Sigmoid colon (tissue), 4 donors: Measurements from ENCODE around the gene VPS39.

Experiments used
- CTCF ChIP-seq, 4 experiments: fragments of 450-650 bp in 3 of 4; fragments of 200-600 bp in 1 of 4; IDR thresholded peaks; one replicate each; pipeline ENCODE4 v1.5.1; 2016 to 2019; ENCODE audit warnings: antibody characterized with exemption in 4 of 4, mild to moderate bottlenecking in 3 of 4, moderate library complexity in 2 of 4
- EP300 ChIP-seq, 4 donors: sonication (generic); formaldehyde crosslinking; IDR thresholded peaks; one replicate each; pipeline ENCODE4 v1.6.1; 2017; ENCODE audit warnings: antibody characterized with exemption in 4 of 4
- POLR2A ChIP-seq, 2 donors: fragments of 450-650 bp; IDR thresholded peaks; one replicate each; pipeline ENCODE4 v1.6.1; 2016; ENCODE audit warnings: antibody characterized with exemption in 2 of 2, mild to moderate bottlenecking in 2 of 2, moderate library complexity in 2 of 2

DNA sequence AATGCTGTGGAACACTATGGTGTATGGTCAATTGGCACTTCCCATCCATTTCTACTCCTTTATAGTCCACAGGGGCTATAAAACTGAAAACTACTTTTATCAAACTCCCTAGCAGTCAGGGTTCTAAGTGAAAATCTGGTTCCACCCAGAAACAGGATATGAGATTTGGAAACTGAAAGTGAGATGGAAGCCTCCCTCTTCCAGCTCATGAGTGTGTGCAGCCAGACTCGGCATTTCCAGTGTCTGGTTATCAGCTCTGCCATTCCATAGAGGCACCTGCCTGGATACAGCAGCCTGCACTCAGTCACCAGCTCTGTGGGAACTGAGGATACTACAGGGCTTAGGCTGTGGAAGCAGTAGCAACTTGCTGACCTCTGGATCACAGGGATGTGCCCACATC is 37.0 kb downstream of the VPS39 start:
- no peak for TF ChIP-seq CTCF (IDR thresholded peaks at IDR 0.05)
- TF ChIP-seq POLR2A (IDR thresholded peaks at IDR 0.05), result no peak
- TF ChIP-seq EP300 (IDR thresholded peaks at IDR 0.05), result no peak
